HepG2 (cell line): ENCODE data around the gene LAPTM4A. TPM values are rescaled to one million over a fixed set of nuclear protein-coding genes. Genes with fewer than 3 reads are reported as not detected.

Source experiments
- FOXC1 ChIP-seq: sonication (generic); formaldehyde crosslinking; IDR thresholded peaks from 2 replicates; pipeline ENCODE4 v1.8.0; 2022; ENCODE audit warnings: mild to moderate bottlenecking, missing genetic modification reagents, borderline replicate concordance
- HMG20B ChIP-seq: conservative IDR thresholded peaks from 2 replicates; pipeline ENCODE4 v1.6.1; 2016; ENCODE audit warnings: missing genetic modification reagents, missing compliant biosample characterization
- HMGXB3 ChIP-seq: sonication (generic); formaldehyde crosslinking; IDR thresholded peaks from 2 replicates; pipeline ENCODE4 v1.4.0; 2020; ENCODE audit warnings: missing genetic modification reagents, borderline replicate concordance
- MZF1 ChIP-seq: sonication (generic); formaldehyde crosslinking; IDR thresholded peaks from 2 replicates; pipeline ENCODE4 v1.8.1; 2023; ENCODE audit warnings: mild to moderate bottlenecking, missing genetic modification reagents, borderline replicate concordance
- NFIC ChIP-seq: IDR thresholded peaks from 2 replicates; pipeline ENCODE4 v1.6.1; 2012; ENCODE audit warnings: mild to moderate bottlenecking, low read length, inconsistent platforms
- POLR2G ChIP-seq: fragments of 200-400 bp; formaldehyde crosslinking; IDR thresholded peaks from 2 replicates; pipeline ENCODE4 v1.6.1; 2018; ENCODE audit warnings: mild to moderate bottlenecking, low read depth, low read length, moderate library complexity
- RARA ChIP-seq: IDR thresholded peaks from 2 replicates; pipeline ENCODE4 v1.6.1; 2016; ENCODE audit warnings: missing genetic modification reagents, missing compliant biosample characterization
- RNF219 ChIP-seq: sonication (generic); formaldehyde crosslinking; IDR thresholded peaks from 2 replicates; pipeline ENCODE4 v1.5.0; 2020; ENCODE audit warnings: mild to moderate bottlenecking, missing genetic modification reagents
- SALL1 ChIP-seq: sonication (generic); formaldehyde crosslinking; IDR thresholded peaks from 2 replicates; pipeline ENCODE4 v1.8.0; 2022; ENCODE audit warnings: mild to moderate bottlenecking, missing genetic modification reagents
- ZHX2 ChIP-seq, 2 experiments: sonication (generic) in 1 of 2; formaldehyde crosslinking in 1 of 2; IDR thresholded peaks; 2 replicates each; pipeline versions ENCODE4 v1.6.1 to v1.9.0; 2014 to 2022; ENCODE audit warnings: antibody characterized with exemption in 1 of 2, borderline replicate concordance in 1 of 2, inconsistent platforms in 1 of 2, low read depth in 1 of 2, missing genetic modification reagents in 1 of 2
- ZNF264 ChIP-seq: sonication (generic); formaldehyde crosslinking; IDR thresholded peaks from 2 replicates; pipeline ENCODE4 v1.4.0; 2020; ENCODE audit warnings: missing genetic modification reagents
- ZXDC ChIP-seq: sonication (generic); formaldehyde crosslinking; IDR thresholded peaks from 2 replicates; pipeline ENCODE4 v1.5.0; 2020; ENCODE audit warnings: mild to moderate bottlenecking, missing genetic modification reagents
- polyA plus RNA-seq, 8 experiments: library from polyadenylated mRNA; depleted of rRNA in 3 of 8; stranded (reverse) in 7 of 8; unstranded in 1 of 8; fragments of >200 nt; fragmentation: Illumina TruSeq in 4 of 8; extraction: Trizol in 4 of 8; gene quantifications; 2 replicates each; pipeline versions ENCODE4 v1.2.1 to v1.2.3, GENCODE V29; 2011 to 2016; ENCODE audit warnings: low read depth in 4 of 8, missing spikeins in 1 of 8, mixed read lengths in 1 of 8; ENCODE audit not compliant: insufficient read depth in 1 of 8
- total RNA-seq, 5 experiments: library from RNA; depleted of rRNA; stranded (reverse); fragments of >200 nt; fragmentation: Illumina TruSeq; extraction: Trizol; gene quantifications; 2 replicates each; pipeline ENCODE4 v1.2.3, GENCODE V29; 2016; ENCODE audit warnings: low read depth in 1 of 5

LAPTM4A gene
- total and polyA plus RNA-seq, 2 of the 13 experiments (the other 11 are each of a cell fraction or from before 2014, with no cell fraction given), result 116 to 558 TPM

GRCh38 chr2:20012282-20013125 lies 38.9 kb downstream of the LAPTM4A start, which contains the start of gene MATN3 (continued):
- TF ChIP-seq MZF1 (CRISPR knock-in tag) (no peak), RARA (CRISPR knock-in tag) (no peak; the same call in 1 of the 2 replicates), ZHX2 (IDR thresholded peaks at IDR 0.05; ENCODE audit: low read depth) (no peak), ZHX2 (CRISPR knock-in tag; IDR thresholded peaks at IDR 0.05; ENCODE audit: borderline replicate concordance) (no peak), RNF219 (CRISPR knock-in tag) (no peak), NFIC (no peak), ZNF264 (0 out of 2 replicates have a peak, but pooled peaks have one; percentile 63), HMG20B (CRISPR knock-in tag) (no peak), POLR2G (peak; percentile 52; the same call in 1 of the 2 replicates), ZXDC (CRISPR knock-in tag) (no peak; the same call in 1 of the 2 replicates), HMGXB3 (no peak), FOXC1 (CRISPR knock-in tag) (no peak), SALL1 (CRISPR knock-in tag) (peak; percentile 51)
